Measurements from ENCODE around the gene KRTAP3-3.
"Not testable (repeated sequence)": the region's sequence is repeated elsewhere in the genome, so short reads cannot be mapped to it uniquely, and the experiment has no call there.

Gene KRTAP3-3

GRCh38 chr17:40993839-40994238 lies at the start of gene KRTAP3-3:
Gene KRTAP3-3 (minus strand): TSS chr17:40994164. CDS start chr17:40994097, 67 bp downstream.
- no peak for TF ChIP-seq POLR2A (IDR thresholded peaks at IDR 0.05; ENCODE audit: low read length)
- TF ChIP-seq GATA1 (IDR thresholded peaks at IDR 0.05; ENCODE audit: low read depth, low read length): no peak
- no peak for DNase-seq

- no peak for DNase-seq
- TF ChIP-seq POLR2A (IDR thresholded peaks at IDR 0.05; ENCODE audit: low read length): no peak
- no peak for TF ChIP-seq GATA1 (IDR thresholded peaks at IDR 0.05; ENCODE audit: low read depth, low read length)
Measured at GRCh38 chr17:41042953-41043352, 49.0 kb upstream of the KRTAP3-3 start.

GRCh38 chr17:41040783-41041571 lies 47.0 kb upstream of the KRTAP3-3 start, which contains the start of gene KRTAP1-1:
Gene KRTAP1-1 (minus strand): TSS chr17:41041450. CDS start chr17:41041397, 53 bp downstream.
- not testable (repeated sequence) for DNase-seq

GRCh38 chr17:41037853-41038350 lies 43.9 kb upstream of the KRTAP3-3 start:
- TF ChIP-seq POLR2A (IDR thresholded peaks at IDR 0.05; ENCODE audit: low read length) (no peak), GATA1 (IDR thresholded peaks at IDR 0.05; ENCODE audit: low read depth, low read length) (no peak)
- DNase-seq: no peak

- not testable (repeated sequence) for DNase-seq
Measured at GRCh38 chr17:41034346-41034935, 40.5 kb upstream of the KRTAP3-3 start, which contains the start of gene KRTAP1-3. Gene KRTAP1-3 (minus strand): TSS chr17:41034874. CDS start chr17:41034821, 53 bp downstream.

GRCh38 chr17:41029633-41030245 lies 35.8 kb upstream of the KRTAP3-3 start, which contains the start of gene KRTAP1-4:
Gene KRTAP1-4 (minus strand): TSS chr17:41030195. CDS start chr17:41030078, 117 bp downstream.
- TF ChIP-seq GATA1 (IDR thresholded peaks at IDR 0.05; ENCODE audit: low read depth, low read length): no peak
- TF ChIP-seq POLR2A (IDR thresholded peaks at IDR 0.05; ENCODE audit: low read length): no peak
- no peak for DNase-seq

GRCh38 chr17:41026715-41027471 lies 32.9 kb upstream of the KRTAP3-3 start, which contains the start of gene KRTAP1-5:
Gene KRTAP1-5 (minus strand): TSS chr17:41027208. CDS start chr17:41027155, 53 bp downstream.
- DNase-seq: no peak
- no peak for TF ChIP-seq POLR2A (IDR thresholded peaks at IDR 0.05; ENCODE audit: low read length)
- no peak for TF ChIP-seq GATA1 (IDR thresholded peaks at IDR 0.05; ENCODE audit: low read depth, low read length)

- TF ChIP-seq GATA1 (IDR thresholded peaks at IDR 0.05; ENCODE audit: low read depth, low read length) (no peak), POLR2A (IDR thresholded peaks at IDR 0.05; ENCODE audit: low read length) (no peak)
- DNase-seq: no peak
Measured at GRCh38 chr17:41024697-41025096, 30.7 kb upstream of the KRTAP3-3 start.

GRCh38 chr17:41020336-41020735 lies 26.4 kb upstream of the KRTAP3-3 start:
- TF ChIP-seq GATA1 (IDR thresholded peaks at IDR 0.05; ENCODE audit: low read depth, low read length): no peak
- TF ChIP-seq POLR2A (IDR thresholded peaks at IDR 0.05; ENCODE audit: low read length): no peak
- no peak for DNase-seq

- no peak for TF ChIP-seq POLR2A (IDR thresholded peaks at IDR 0.05; ENCODE audit: low read length)
- DNase-seq: no peak
Measured at GRCh38 chr17:41019415-41019814, 25.5 kb upstream of the KRTAP3-3 start.

- DNase-seq: no peak
Measured at GRCh38 chr17:41018541-41018940, 24.6 kb upstream of the KRTAP3-3 start.

GRCh38 chr17:41016578-41017215 lies 22.7 kb upstream of the KRTAP3-3 start:
- no peak for TF ChIP-seq POLR2A (IDR thresholded peaks at IDR 0.05; ENCODE audit: low read length)
- TF ChIP-seq GATA1 (IDR thresholded peaks at IDR 0.05; ENCODE audit: low read depth, low read length): no peak
- DNase-seq: no peak

More at GRCh38 chr17:41018541-41018940, 24.6 kb upstream of the KRTAP3-3 start:
- TF ChIP-seq GATA1 (IDR thresholded peaks at IDR 0.05; ENCODE audit: low read depth, low read length) (no peak), POLR2A (IDR thresholded peaks at IDR 0.05; ENCODE audit: low read length) (no peak)

- TF ChIP-seq GATA1 (IDR thresholded peaks at IDR 0.05; ENCODE audit: low read depth, low read length) (no peak), POLR2A (IDR thresholded peaks at IDR 0.05; ENCODE audit: low read length) (no peak)
- DNase-seq: no peak
Measured at GRCh38 chr17:41015454-41015853, 21.5 kb upstream of the KRTAP3-3 start.

Data from erythroblast (primary cell).